COLO668 (cell line): ENCODE results near the gene SLC36A3.
"Not testable (repeated sequence)": the region's sequence is repeated elsewhere in the genome, so short reads cannot be mapped to it uniquely, and the experiment has no call there.

Source experiments
- DNase-seq: peaks from one replicate; lab custom pipeline; 2025; ENCODE audit not compliant: unreplicated experiment; lab: John Stamatoyannopoulos, UW

The SLC36A3 gene

DNA sequence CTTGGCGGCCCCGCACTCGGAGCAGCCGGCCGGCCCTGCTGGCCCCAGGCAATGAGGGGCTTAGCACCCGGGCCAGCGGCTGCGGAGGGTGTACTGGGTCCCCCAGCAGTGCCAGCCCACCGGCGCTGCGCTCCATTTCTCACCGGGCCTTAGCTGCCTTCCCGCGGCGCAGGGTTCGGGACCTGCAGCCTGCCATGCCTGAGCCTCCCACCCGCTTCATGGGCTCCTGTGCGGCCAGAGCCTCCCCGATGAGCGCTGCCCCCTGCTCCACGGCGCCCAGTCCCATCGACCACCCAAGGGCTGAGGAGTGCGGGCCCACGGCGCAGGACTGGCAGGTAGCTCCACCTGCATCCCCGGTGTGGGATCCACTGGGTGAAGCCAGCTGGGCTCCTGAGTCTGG lies 5.7 kb upstream of the SLC36A3 start:
- DNase-seq: not testable (repeated sequence)

DNA sequence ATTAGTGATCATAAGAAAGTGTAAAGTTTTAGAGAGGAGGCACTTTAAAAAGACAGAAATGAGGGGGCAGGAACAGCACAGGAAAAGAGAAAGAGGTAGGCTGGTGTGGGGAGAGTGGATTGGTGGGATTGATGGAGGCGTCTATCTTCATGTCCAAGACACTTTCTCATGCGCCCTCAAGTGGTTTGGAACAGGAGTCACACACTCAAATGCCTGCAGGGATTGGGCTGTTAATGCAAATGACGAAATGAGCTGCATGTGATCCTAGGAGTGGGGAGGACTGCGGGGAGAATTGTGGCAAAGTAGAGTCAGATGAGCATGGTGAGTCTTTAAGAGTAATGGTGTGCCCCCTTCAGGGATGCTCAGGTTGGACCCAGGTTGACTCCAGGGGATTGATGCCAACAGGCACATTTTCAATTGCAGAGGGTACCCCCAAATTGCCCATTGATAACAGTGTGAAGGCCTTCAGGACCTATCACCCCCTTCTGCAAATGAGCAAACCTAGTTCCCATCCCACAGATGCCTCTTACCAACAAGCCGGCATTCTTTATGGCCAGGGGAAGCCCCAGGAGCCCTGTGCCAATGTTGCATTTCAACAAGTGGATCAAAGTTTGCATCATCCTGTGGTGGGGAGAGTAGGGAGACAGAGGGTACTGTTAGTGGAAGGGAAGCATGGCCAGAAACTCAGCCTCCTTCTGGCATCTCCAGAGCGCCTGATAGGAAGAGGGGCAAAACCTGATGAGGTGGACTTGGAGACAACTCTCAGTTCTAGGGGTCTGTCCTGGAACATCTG lies 5.3 kb downstream of the SLC36A3 start:
- DNase-seq: no peak

DNA sequence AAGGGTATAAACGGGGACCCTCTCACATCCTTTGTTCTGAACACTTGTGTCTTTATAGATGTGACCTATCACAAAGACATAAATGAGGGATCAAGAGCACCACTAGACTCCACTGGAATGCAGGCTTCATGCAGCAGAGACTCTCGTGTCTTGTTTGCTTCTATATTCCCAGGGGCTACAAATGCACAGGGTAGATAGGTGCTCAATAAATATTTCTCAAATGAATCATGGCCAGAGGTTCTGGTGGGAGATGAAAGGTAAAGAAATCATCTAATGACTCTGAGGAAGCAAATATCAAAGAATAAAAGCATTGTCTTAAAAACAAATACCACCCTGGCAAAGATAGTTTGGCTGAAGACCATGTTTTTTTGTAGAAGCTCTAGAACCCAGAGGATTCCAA lies 6.6 kb downstream of the SLC36A3 start:
- no peak for DNase-seq

DNA sequence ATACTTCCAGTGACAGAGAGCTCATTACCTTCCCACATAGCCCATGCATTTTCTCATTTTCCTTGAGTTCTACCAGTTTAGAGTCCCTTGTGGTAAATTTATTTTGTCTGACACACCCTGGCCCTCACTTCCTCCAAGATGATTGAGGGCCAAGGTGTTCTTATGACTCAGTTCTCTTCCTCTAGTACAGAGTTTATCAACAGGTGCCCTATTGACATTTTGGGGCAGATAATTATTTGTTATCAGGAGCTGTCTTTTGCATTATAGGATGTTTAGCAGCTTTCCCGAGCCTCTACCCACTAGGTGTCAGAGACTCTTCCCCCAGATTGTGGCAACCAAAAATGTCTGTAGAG lies 7.1 kb downstream of the SLC36A3 start:
- no peak for DNase-seq

DNA sequence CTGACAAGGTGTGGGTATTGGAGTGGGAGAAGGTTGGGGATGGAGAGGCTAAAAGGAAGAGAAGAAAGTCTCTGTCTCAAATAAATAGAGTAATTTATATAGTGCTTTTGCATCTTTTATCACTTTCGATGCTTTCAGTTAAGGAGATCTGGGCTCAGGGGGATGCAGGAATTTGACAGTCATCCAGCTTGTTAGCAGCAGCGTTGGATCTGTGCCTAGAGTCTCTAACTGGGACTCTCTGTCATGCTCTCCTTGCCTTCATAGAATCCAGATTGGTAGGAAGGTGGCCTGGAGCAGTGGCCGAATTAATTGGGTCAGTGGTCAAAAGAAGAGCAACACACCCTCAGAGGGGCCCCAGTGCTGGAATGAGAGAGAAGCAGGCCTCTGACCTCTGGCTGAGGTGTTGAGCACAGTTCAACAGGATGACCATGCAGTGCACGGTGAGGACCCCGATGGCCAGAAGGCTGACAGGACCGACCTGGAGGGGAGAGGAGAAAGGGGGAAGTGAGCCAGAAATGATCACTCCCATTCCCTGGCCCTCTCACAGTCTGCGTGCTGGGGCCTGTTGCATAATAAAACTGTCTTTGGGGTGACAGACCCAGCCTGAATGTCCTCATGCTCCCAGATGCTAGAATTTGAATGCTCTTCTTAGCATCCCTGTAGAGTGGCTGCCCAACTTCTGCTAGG lies 7.6 kb downstream of the SLC36A3 start:
- no peak for DNase-seq

DNA sequence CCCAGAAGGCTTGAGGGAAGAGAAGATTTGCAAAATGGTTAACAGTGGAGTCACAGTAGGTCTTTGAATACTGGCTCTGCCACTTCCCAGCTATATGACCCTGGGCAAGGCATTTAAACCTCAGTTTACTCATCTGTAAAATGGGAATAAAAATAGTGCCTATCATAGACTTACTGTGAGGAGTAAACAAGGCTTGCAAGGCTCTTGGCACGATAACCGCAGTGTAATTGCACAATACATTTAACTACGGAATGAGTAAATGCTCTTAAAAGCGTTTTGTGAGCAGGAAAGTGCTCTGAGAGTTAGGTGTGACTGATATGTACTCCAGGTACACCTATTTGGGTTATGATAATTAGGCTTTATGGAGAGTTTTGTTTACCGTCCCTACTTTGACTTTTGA lies 8.4 kb downstream of the SLC36A3 start:
- no peak for DNase-seq

DNA sequence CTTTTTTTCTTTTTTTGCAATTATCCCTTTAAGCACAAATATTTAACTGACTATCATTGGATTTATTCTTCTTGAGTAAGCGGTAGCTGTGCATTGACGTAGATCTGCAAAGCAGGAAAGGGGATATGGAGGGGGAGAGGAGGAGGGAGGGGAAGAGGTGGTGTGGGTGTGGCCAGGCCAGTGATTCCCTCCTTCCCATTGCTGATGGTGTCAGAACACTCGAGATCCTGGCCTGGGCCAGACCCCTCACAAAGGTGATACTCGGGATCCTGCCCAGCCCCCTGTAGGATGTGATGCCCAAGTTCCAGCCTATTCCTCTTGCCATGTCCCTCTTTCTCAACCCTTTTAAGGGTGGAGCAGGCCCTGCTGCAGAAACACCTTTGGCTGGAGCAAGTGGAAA lies 9.9 kb downstream of the SLC36A3 start:
- no peak for DNase-seq

DNA sequence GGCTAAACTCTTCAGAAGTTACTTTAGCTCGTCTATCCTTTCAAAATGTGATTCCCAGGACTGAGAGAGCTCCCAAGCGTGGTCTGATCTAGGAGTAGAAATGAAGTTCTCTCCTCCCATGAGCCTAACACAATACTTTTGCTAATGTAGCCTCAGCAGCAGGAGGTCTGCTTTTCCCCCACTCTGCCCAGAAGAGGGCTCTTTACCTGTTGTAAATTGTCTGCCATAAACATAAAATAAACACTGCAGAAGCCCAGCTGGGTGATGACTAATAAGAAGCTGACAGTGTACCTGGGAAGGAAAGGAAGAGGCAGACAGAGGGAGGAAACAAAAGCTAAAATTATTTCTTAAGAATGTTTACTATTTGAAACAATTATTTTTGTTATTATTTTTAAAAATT lies 15.4 kb downstream of the SLC36A3 start:
- DNase-seq: peak; percentile 6

DNA sequence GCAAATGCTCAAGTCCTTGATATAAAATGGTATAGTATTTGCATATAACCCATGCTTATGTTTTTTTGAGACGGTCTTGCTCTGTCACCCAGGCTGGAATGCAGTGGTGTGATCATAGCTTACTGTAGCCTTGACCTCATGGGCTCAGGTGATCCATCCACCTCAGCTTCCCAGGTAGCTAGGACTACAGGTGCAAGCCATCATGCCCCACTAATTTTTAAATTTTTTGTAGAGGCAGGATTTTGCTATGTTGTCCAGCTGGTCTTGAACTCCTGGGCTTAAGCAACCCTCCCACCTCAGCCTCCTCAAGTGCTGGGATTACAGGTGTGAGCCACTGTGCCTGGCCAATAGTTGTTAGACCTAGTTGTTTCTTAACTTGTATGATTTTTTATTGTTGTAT lies 17.3 kb downstream of the SLC36A3 start:
- DNase-seq: no peak

DNA sequence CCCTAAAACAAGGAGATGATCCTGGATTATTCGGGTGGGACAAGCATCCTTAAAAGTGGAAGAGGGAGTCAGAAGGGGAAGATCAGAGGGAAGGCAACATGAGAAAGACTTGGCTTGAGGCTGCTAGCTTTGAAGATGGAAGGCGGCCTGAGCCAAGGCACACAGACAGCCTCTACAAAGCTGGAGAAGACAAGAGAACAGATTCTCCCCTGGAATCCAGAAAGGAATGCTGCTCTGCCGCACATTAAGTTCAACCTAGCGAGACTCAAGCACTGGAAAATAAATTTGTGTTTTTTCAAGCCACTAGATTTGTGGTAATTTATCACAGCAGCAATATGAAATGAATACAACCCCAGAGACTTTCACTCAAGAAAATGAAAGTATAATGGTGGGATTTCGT lies 17.9 kb downstream of the SLC36A3 start:
- DNase-seq: no peak

DNA sequence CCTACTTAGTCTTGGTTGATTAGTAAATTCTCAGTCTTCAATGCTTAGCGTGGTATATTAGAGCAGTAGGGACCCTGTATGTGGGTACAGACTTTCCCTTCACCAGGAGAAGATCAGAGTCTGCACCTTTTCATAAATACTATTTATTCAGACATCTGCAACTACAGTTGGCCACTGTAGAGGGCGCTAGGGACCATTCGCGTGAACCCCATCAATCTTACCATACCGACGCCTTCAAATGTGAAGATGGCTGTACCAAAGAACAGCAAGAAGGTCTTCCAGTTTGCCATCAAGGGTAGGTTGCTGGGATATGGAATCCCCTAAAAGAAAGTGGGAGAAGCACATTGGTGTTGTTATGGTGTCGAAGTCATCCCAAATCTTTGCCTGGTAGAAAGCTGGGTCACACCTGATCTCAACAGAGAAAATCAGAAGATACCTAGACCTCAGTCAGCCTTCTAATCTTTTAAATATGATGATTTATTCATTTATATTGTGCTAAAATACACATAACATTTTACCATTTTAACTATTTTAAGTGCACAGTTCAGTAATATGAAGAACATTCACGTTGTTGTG lies 19.1 kb downstream of the SLC36A3 start:
- DNase-seq: no peak

DNA sequence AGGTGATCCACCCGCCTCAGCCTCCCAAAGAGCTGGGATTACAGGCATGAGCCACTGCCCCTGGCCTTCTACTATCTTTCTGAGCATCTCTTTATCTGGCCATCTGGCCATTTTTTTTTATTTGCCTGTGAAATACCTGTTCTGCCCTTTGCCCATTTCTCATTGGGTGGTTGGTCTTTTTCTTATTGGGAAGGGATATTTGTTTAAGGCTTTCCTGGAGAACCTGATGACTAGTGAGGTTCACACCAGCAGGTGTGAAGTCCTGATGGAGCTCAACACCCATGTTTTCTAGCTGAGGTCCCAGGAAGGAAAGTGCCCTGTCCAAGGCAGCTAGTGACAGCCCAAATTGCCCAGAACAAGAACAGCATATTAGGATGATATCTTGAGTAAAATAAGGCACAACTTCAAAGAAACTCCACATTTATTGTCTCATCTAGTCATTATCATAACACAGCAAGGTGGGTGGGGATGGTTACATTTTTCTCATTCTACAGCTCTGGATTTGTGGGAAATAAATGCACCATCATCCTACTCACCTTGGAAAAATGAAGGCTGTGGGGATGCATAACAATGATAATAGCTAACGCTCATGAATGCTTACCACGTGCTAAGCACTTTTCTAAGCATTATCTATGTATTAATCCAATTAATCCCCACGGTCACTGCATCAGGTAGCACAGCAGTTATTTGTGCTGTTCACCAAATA lies 20.3 kb downstream of the SLC36A3 start:
- no peak for DNase-seq

DNA sequence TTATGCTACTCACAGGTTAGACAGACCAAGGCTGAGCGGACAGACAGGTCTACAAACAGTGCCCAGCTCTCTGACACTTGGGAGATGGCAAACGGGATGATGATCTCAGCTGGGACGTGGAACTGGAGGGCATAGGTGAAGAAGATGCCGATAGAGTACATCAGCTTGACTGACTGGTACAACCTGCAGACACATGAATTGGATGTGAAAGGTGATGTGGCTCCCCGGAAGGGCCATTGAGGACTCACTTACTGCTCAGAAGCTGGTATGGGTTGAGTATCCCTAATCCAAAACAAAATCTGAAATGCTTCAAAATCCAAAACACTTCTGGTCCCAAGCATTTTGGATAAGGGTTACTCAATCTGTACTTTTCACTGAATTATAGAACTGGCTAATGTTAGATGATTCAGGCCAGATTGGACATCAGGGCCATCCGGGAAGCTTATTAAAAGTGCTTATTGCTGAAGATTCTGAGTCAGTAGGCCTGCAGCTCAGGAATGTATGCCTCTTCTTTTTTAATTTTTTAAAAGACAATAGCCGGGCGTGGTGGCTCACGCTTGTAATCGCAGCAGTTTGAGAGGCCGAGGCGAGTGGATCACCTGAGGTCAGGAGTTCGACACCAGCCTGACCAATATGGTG lies 22.4 kb downstream of the SLC36A3 start:
- no peak for DNase-seq

DNA sequence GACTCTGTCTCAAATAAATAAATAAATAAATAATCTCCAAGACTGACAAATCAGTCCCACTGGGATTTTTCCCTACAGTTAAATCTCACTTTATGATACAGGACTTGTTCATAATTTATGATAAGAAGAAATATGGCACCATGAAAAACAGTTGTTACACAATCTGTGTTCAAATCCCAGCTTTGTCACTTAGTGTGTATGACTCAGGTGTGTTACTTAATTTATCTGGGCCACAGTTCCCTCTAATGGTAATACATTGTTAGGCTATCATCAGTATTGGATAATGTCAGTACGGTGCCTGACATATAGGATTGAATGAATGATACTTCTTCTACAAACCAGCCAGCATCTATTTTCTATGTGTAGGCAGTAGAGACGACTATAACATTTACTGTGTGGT lies 23.1 kb downstream of the SLC36A3 start:
- no peak for DNase-seq

DNA sequence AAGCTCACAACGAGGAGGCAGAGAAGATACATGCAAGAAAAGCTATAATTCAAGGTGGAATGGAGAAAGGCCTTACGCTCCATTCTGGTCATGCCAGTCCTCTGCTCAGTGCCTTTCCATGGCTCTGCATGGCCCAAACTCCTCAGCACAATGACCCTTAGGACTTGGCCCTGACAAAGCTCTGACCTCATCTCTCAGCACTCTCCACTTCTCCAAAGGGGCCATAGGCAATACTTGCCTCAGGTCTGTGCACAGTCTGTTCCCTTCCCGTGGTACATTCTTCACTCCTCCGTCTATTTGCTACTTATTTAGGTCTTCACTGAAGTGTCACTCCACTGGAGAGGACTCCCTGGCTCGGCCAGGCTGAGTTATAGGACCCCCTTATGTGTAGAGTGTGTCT lies 24.7 kb downstream of the SLC36A3 start:
- no peak for DNase-seq

DNA sequence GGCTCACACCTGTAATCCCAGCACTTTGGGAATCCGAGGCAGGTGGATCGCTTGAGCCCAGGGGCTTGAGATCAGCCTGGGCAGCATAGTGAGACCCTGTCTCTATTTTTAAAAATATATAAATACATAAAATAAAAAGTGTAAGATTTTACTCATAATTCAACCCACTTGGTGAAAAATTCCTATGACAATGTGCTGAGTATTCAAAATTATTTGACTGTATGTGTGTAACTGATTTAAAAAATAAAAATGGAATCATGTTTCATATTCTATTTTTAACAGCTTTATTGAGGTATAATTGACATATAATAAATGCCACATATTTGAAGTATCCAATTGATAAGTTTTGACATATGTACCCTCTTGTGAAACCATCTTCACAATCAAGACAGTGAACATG lies 27.8 kb downstream of the SLC36A3 start:
- DNase-seq: no peak

DNA sequence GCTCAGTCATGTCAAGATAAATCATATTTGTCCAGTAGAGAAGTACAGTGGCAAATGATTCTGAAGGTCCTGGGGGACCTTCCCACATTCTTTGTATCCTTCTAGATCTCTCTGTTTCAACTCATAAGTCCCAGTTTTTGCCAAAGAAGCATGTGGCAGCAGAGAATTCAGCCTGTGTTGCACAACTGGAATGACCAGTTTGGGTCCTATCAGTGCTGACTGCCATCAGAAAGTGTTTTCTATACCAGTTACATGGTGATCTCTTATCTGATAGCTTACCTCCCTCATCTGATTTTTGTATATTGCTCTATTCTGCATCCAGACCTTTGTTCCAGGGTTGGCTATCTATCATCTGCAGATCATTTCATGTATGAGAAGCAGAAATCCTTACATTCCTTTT lies 28.9 kb downstream of the SLC36A3 start:
- DNase-seq: no peak

DNA sequence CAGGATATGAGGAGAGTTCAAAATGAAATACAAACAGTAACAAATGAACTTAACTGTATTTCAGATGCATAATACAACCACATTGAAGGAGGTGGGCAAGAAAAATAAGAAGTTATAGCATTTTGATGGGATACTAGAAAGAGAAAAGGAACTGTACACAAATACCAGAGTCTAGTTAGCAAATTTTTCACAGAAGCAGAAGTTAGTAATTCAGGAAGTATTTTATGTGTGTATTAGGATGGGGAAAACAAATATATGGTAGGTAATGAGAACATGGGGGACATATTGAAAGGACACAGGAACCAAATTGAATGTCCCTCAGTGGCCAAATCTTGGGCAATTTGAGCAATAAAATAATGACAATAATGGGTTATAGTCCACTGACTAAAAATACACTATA lies 32.2 kb downstream of the SLC36A3 start:
- DNase-seq: no peak

DNA sequence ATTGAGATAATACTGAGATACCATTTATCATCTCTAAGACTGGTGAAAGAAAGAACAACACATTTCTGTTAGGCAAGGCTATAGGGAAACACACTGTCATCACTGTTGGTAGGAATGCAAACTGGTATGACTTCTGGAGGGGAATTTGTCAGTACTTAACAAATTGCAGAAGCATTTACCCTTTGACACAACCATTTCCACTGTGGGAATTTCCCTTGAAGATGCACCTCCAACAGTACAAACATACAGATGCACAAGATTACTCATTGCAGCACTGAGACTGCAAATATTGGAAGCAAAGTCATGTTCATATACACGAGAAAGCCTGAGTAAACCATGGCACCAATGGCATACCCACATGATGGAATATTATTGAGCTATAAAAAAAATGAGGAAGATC lies 33.0 kb downstream of the SLC36A3 start:
- no peak for DNase-seq

DNA sequence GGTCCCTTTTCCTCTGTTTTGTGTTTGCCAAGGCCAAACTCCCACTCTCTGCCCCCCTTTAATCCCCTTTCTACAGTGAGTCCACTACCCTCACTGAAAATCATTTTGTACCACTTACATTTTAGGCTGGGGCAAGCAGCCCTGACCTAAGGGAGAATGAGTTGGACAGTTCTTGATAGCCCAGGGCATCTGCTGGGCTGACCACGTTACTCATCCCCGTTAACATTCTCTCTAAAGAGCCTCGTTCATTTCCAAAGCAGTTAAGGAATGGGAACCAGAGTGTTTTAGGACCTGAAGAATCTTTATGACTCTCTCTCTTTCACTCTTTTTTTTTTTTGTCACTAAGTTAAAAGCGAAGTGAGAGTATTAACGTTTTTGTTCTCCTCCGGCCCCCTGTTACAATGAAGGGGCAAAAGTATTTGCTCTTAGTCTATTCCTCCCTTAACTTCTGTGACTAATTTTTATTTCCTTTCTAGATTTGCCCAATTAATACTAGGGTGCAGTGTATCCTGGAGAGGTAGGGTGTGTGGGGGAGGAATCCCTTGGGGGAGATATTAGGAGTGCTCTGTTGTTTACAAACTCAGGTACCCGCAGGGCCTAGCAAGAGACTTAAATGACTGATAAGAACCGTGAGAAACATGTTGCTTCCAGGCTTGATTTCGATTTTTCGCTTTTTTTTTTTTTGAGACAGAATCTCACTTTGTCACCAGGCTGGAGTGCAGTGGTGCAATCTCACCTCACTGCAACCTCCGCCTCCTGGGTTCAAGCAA lies 35.9 kb downstream of the SLC36A3 start:
- DNase-seq: no peak

DNA sequence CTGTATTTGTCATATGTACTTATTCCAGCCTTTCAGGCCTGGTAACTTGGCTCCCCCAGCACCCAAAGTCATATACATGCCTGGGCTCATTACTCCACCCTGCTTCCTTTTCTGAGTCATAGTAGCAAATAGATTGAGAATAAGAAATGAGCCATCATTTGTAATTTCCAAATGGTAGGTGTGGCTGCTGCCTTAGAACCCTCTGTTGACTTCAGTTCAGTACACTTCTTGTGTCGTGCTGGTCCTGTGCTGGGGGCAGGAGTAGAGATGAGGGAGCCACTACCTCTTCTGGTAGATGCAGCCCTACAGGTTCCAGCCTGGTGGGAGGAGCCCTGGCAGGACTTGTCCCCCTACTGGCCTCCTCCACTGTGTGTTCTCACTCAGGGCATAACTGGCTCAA lies 39.5 kb downstream of the SLC36A3 start:
- no peak for DNase-seq
